ENCODE measurements around the gene MX2.

DNA sequence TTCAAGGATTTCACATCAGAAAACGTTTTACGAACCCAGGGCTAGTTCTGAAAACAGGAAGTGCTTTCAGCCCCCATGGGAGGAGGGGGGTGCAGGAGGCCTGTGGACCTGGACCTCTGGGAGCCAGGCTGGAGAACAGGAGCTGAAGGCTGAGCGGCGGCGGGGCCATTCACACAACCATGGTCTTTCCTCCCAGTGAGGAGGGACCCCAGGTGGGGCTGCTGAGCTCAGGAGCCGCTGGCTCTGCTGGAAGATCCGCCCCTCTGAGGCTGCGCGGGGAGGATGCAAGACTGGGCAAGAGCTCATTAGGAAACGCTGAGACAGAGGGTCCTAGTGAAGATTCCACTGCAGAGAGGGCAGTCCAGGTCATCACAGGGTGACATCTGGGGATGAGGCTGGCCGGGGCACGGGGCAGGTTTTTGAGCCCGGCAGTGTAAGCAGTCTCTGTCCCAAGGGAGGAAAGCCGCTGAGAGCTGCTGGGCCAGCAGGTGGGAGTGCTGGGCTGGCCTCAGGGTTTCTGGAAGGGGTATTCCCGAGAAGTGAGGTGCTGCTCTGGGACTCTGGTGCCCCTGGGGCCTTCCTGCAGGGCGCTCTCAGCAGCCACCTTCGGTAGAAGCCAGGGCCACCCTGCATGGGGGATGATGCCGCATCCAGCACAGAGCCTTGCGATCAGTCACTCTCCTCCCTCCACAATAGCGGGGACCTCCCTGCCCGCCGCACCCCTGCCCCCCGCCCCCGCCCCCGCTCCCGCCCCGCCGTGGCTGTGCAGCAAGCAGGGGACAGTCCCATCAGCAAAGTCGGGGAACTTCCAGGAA, 7.5 kb downstream of the MX2 start:
- peak in 3 of 6 experiments; percentile 12 to 18 (median 13) for TF ChIP-seq CTCF (IDR thresholded peaks at IDR 0.05)
- TF ChIP-seq POLR2A (IDR thresholded peaks at IDR 0.05) = no peak

Data from Peyer's patch (tissue), 4 donors.